Hematopoietic multipotent progenitor cell treated with erythropoietin and hydrocortisone succinate and interleukin-3 and kit ligand, for 17 days (in vitro differentiated cells): Measurements from ENCODE around the gene LOXL1.
A peak's percentile ranks its signal among the peaks of the same experiment; 100 is the strongest.

Experiments
- DNase-seq: peaks from one replicate; pipeline ENCODE4 v3.0.0-alpha.2; 2015; ENCODE audit warnings: low spot score

The LOXL1 gene

GRCh38 chr15:73981761-73982221, 55.5 kb downstream of the LOXL1 start:
- DNase-seq: no peak

- DNase-seq: no peak
Measured at GRCh38 chr15:73982222-73982962, 56.1 kb downstream of the LOXL1 start.

GRCh38 chr15:73983211-73983727, 57.0 kb downstream of the LOXL1 start:
- DNase-seq: no peak

GRCh38 chr15:73983773-73984172, 57.5 kb downstream of the LOXL1 start:
- DNase-seq: no peak

GRCh38 chr15:73984208-73984979, 58.1 kb downstream of the LOXL1 start:
- no peak for DNase-seq

- DNase-seq: no peak
Measured at GRCh38 chr15:73985101-73985873, 59.0 kb downstream of the LOXL1 start.

GRCh38 chr15:73986055-73986775, 60.0 kb downstream of the LOXL1 start:
- DNase-seq: no peak

- no peak for DNase-seq
Measured at GRCh38 chr15:73986776-73987056, 60.5 kb downstream of the LOXL1 start.

- DNase-seq: no peak
Measured at GRCh38 chr15:73987250-73987649, 61.0 kb downstream of the LOXL1 start.

GRCh38 chr15:73987681-73988444, 61.6 kb downstream of the LOXL1 start:
- no peak for DNase-seq

- no peak for DNase-seq
Measured at GRCh38 chr15:73988445-73988969, 62.2 kb downstream of the LOXL1 start.

- DNase-seq: no peak
Measured at GRCh38 chr15:73989001-73989798, 62.9 kb downstream of the LOXL1 start.

- DNase-seq: peak; percentile 14
Measured at GRCh38 chr15:73990250-73991005, 64.2 kb downstream of the LOXL1 start.

GRCh38 chr15:73991260-73991659, 65.0 kb downstream of the LOXL1 start:
- DNase-seq: no peak

- peak; percentile 97 for DNase-seq
Measured at GRCh38 chr15:73991726-73992593, 65.7 kb downstream of the LOXL1 start, which contains the start of gene STOML1. TSS of gene STOML1 (minus strand) at chr15:73992295. CDS start at chr15:73992223, 72 bp downstream.

- no peak for DNase-seq
Measured at GRCh38 chr15:73992594-73992898, 66.3 kb downstream of the LOXL1 start.

GRCh38 chr15:73993211-73993994, 67.1 kb downstream of the LOXL1 start:
- DNase-seq: no peak
